Activated naive CD8-positive, alpha-beta T cell treated with anti-CD3 and anti-CD28 coated beads, Interleukin-2, amount 50 U/mL, for 24 hours (primary cell): ENCODE results near the gene NANOGP8.
"Not testable (repeated sequence)": the region's sequence is repeated elsewhere in the genome, so short reads cannot be mapped to it uniquely, and the experiment has no call there.

Experiments
- ATAC-seq: fragments of 150-1000 bp; cut with Tn5 transposase; one replicate; pipeline ENCODE4 v1.10.0; 2021
- DNase-seq: peaks from one replicate; pipeline ENCODE4 v3.0.0; 2021
- H3K27ac Mint-ChIP-seq: one replicate; pipeline ENCODE4 v1.8.0; 2021; ENCODE audit warnings: mild to moderate bottlenecking, mixed read lengths
- H3K27me3 Mint-ChIP-seq: one replicate; pipeline ENCODE4 v1.8.0; 2021; ENCODE audit warnings: mixed read lengths
- H3K36me3 Mint-ChIP-seq: one replicate; pipeline ENCODE4 v1.8.0; 2021; ENCODE audit warnings: low read depth, mixed read lengths
- H3K4me1 Mint-ChIP-seq: one replicate; pipeline ENCODE4 v1.8.0; 2021; ENCODE audit warnings: mixed read lengths
- H3K4me3 Mint-ChIP-seq: one replicate; pipeline ENCODE4 v1.8.0; 2021; ENCODE audit warnings: mild to moderate bottlenecking, moderate library complexity, mixed read lengths
- H3K9me3 Mint-ChIP-seq: one replicate; pipeline ENCODE4 v1.8.0; 2021; ENCODE audit warnings: mixed read lengths

NANOGP8 gene

GRCh38 chr15:35085176-35085919, at the start of gene NANOGP8:
Gene NANOGP8, minus strand, starts transcription at chr15:35085295. Its CDS starts 185 bp downstream, at chr15:35085110.
- not testable (repeated sequence) for H3K27me3 Mint-ChIP-seq, H3K4me3 Mint-ChIP-seq, H3K27ac Mint-ChIP-seq, H3K36me3 Mint-ChIP-seq, H3K9me3 Mint-ChIP-seq, DNase-seq, H3K4me1 Mint-ChIP-seq, ATAC-seq

GRCh38 chr15:35134299-35134698, 49.2 kb upstream of the NANOGP8 start:
- Mint-ChIP-seq H3K27ac (no peak overlapping the region), H3K9me3 (peaks cover 8% of the 10 kb centered on the region), H3K4me1 (no peaks in the 10 kb centered on the region), H3K36me3 (no peaks in the 10 kb centered on the region), H3K4me3 (no peak overlapping the region), H3K27me3 (no peaks in the 10 kb centered on the region)
- ATAC-seq = no peak
- DNase-seq = no peak

DNA sequence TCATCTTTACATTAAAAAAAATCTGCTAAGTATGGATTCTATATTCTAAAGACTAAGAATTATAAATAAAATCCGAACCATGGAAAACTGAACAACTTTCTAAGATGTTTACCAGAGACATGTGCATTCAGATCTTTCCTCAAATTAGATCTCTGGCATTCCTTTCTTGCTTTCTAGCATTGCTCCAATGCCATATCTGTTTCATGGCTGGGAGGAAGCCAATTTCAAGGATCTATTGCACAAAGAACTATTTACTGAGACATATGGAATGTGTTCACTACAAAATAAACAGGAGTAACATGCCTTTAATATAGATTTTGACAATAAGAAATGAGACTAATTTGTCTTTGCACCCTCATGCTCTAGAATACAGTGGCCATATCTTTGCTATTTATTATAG, 45.1 kb upstream of the NANOGP8 start:
- Mint-ChIP-seq H3K9me3 (peaks cover 8% of the 10 kb centered on the region), H3K27ac (no peak overlapping the region), H3K36me3 (no peaks in the 10 kb centered on the region), H3K4me1 (no peaks in the 10 kb centered on the region), H3K4me3 (no peak overlapping the region), H3K27me3 (no peaks in the 10 kb centered on the region)
- DNase-seq (no peak), ATAC-seq (no peak)

DNA sequence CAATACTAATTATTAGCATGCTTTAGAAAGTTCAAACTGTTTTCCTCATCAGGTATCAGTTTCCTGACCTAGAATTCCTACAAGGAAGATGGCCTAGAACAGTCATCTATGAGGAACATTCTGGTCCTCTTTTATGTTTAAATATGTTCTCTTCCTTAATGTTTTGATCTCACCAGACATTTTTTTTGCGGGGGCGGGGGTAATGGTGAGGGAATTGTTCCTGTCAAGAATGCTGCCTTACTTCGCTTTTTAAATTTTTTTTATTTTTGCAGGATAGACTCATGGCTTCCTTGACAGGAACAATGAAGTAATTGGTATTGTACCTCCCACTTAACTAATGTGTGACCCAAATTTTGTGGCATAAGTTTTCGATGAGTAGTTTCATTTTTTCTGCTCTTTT, 44.3 kb upstream of the NANOGP8 start:
- Mint-ChIP-seq H3K27me3 (no peaks in the 10 kb centered on the region), H3K4me3 (no peak overlapping the region)
- no peak for ATAC-seq

GRCh38 chr15:35127717-35128116, 42.6 kb upstream of the NANOGP8 start:
- Mint-ChIP-seq H3K27me3 (no peaks in the 10 kb centered on the region), H3K4me1 (no peaks in the 10 kb centered on the region)
- no peak for ATAC-seq

More for the DNA sequence above, 44.3 kb upstream of the NANOGP8 start:
- Mint-ChIP-seq H3K9me3 (peaks cover 8% of the 10 kb centered on the region), H3K4me1 (no peaks in the 10 kb centered on the region), H3K36me3 (no peaks in the 10 kb centered on the region), H3K27ac (no peak overlapping the region)
- DNase-seq = no peak

GRCh38 chr15:35126236-35126635, 41.1 kb upstream of the NANOGP8 start:
- H3K4me1 Mint-ChIP-seq = no peaks in the 10 kb centered on the region
- no peak overlapping the region for H3K27ac Mint-ChIP-seq
- ATAC-seq (no peak), DNase-seq (no peak)
- no peaks in the 10 kb centered on the region for H3K36me3 Mint-ChIP-seq
- H3K4me3 Mint-ChIP-seq = no peak overlapping the region
- no peaks in the 10 kb centered on the region for H3K27me3 Mint-ChIP-seq
- no peaks in the 10 kb centered on the region for H3K9me3 Mint-ChIP-seq

More at GRCh38 chr15:35127717-35128116, 42.6 kb upstream of the NANOGP8 start:
- Mint-ChIP-seq H3K9me3 (peaks cover 8% of the 10 kb centered on the region), H3K4me3 (no peak overlapping the region), H3K27ac (no peak overlapping the region), H3K36me3 (no peaks in the 10 kb centered on the region)
- no peak for DNase-seq

- no peak for DNase-seq
- no peaks in the 10 kb centered on the region for H3K9me3 Mint-ChIP-seq
- H3K36me3 Mint-ChIP-seq = no peaks in the 10 kb centered on the region
- H3K4me1 Mint-ChIP-seq = no peaks in the 10 kb centered on the region
- no peak overlapping the region for H3K27ac Mint-ChIP-seq
- H3K4me3 Mint-ChIP-seq = no peak overlapping the region
- H3K27me3 Mint-ChIP-seq = no peaks in the 10 kb centered on the region
- no peak for ATAC-seq
Measured at GRCh38 chr15:35123743-35124142, 38.6 kb upstream of the NANOGP8 start.

GRCh38 chr15:35121611-35122359, 36.7 kb upstream of the NANOGP8 start:
- DNase-seq (no peak), ATAC-seq (no peak)
- H3K4me1 Mint-ChIP-seq = no peaks in the 10 kb centered on the region
- H3K27me3 Mint-ChIP-seq = no peaks in the 10 kb centered on the region
- no peak overlapping the region for H3K27ac Mint-ChIP-seq
- H3K36me3 Mint-ChIP-seq = no peaks in the 10 kb centered on the region
- H3K9me3 Mint-ChIP-seq = no peaks in the 10 kb centered on the region
- no peak overlapping the region for H3K4me3 Mint-ChIP-seq

GRCh38 chr15:35120173-35120572, 35.1 kb upstream of the NANOGP8 start:
- H3K36me3 Mint-ChIP-seq = no peaks in the 10 kb centered on the region
- no peaks in the 10 kb centered on the region for H3K27me3 Mint-ChIP-seq
- DNase-seq = no peak
- H3K4me3 Mint-ChIP-seq = no peak overlapping the region
- H3K27ac Mint-ChIP-seq = no peak overlapping the region
- no peak for ATAC-seq
- no peaks in the 10 kb centered on the region for H3K4me1 Mint-ChIP-seq
- no peaks in the 10 kb centered on the region for H3K9me3 Mint-ChIP-seq

GRCh38 chr15:35118960-35119359, 33.9 kb upstream of the NANOGP8 start:
- Mint-ChIP-seq H3K27me3 (no peaks in the 10 kb centered on the region), H3K27ac (no peak overlapping the region), H3K4me1 (no peaks in the 10 kb centered on the region), H3K4me3 (no peak overlapping the region), H3K9me3 (no peaks in the 10 kb centered on the region), H3K36me3 (no peaks in the 10 kb centered on the region)
- DNase-seq (no peak), ATAC-seq (no peak)

DNA sequence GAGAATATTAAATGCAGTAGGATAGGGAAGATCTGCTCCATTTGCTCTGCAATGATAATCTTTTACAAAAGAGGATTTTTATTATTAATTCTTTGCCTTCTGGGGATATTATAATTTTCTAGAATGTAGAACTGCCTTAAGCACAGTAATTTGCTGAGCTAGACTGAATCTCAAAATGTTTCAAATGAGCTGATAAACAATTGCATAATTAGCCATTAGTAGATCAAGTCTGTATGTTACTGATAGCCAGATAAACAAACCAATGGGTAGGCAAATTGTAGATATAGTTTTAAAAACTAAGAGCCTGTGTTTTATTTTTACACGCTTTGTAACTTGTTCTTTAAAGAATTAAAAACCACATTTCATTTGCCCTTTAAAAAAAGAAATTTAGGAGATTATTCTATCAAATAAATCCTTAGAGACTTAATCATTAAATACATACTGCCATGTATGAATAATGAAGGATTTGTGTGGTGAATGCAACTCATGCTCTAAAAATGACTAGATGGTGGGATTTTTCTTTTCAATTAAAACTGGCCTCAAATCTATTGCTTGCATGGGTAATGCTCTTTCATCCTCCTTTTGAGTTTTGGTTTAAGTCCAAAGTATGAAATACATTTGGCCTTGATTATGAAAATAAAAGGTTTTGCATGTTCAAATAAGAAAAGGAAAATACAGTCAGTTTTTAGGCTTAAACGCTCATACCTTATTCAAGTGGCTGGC, 32.6 kb upstream of the NANOGP8 start:
- Mint-ChIP-seq H3K4me3 (no peak overlapping the region), H3K9me3 (no peaks in the 10 kb centered on the region), H3K27ac (no peak overlapping the region), H3K4me1 (no peaks in the 10 kb centered on the region), H3K36me3 (no peaks in the 10 kb centered on the region), H3K27me3 (no peaks in the 10 kb centered on the region)
- no peak for DNase-seq
- no peak for ATAC-seq

DNA sequence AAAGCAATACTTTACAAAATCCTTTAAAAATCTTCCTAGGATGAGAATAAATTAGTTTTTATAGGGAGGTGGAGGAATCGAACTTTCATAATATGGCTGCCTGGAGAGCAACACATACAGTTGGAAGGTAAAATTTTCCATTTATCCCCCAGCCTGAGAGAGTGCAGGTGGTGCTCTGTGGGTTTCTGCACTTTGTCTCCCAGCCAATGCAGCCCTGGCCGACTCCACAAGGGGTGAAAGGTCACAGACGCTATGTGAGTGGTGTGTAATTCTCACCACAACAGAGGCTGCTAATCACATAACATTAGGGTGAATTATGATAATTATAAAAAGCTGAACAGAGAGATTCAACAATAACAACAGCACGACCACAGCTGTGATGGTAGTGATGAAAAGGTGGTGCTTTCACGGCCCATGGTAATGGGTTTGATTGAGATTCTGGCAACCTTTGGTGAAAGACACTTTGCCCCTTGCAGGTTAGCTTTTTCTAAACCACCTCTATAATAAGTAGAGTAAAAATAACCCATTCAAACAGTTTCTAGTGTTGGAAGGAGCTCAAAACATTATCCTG, 30.1 kb upstream of the NANOGP8 start:
- no peak for ATAC-seq
- DNase-seq = no peak
- H3K4me1 Mint-ChIP-seq = no peaks in the 10 kb centered on the region
- H3K4me3 Mint-ChIP-seq = no peak overlapping the region
- H3K27ac Mint-ChIP-seq = no peak overlapping the region
- H3K27me3 Mint-ChIP-seq = no peaks in the 10 kb centered on the region
- H3K9me3 Mint-ChIP-seq = no peaks in the 10 kb centered on the region
- H3K36me3 Mint-ChIP-seq = no peaks in the 10 kb centered on the region

GRCh38 chr15:35112346-35112745, 27.3 kb upstream of the NANOGP8 start:
- H3K27me3 Mint-ChIP-seq = no peaks in the 10 kb centered on the region
- DNase-seq = no peak
- H3K27ac Mint-ChIP-seq = no peak overlapping the region
- H3K4me1 Mint-ChIP-seq = no peaks in the 10 kb centered on the region
- H3K9me3 Mint-ChIP-seq = no peaks in the 10 kb centered on the region
- ATAC-seq = no peak
- H3K36me3 Mint-ChIP-seq = no peaks in the 10 kb centered on the region
- H3K4me3 Mint-ChIP-seq = no peak overlapping the region

- H3K27me3 Mint-ChIP-seq = no peaks in the 10 kb centered on the region
- H3K36me3 Mint-ChIP-seq = no peaks in the 10 kb centered on the region
- ATAC-seq = no peak
- H3K4me1 Mint-ChIP-seq = no peaks in the 10 kb centered on the region
- H3K4me3 Mint-ChIP-seq = no peak overlapping the region
- DNase-seq = no peak
- no peaks in the 10 kb centered on the region for H3K9me3 Mint-ChIP-seq
- H3K27ac Mint-ChIP-seq = no peak overlapping the region
Measured at GRCh38 chr15:35111861-35112260, 26.8 kb upstream of the NANOGP8 start.
